Activated B cell treated with CpG ODN at 0.5 μM for 24 hours (primary cell): ENCODE results near the gene BEX4. TPM values are rescaled to one million over a fixed set of nuclear protein-coding genes. Genes with fewer than 3 reads are reported as not detected.
"Not testable (repeated sequence)": the region's sequence is repeated elsewhere in the genome, so short reads cannot be mapped to it uniquely, and the experiment has no call there.

Experiments used
- ATAC-seq: fragments of 200-7000 bp; cut with Tn5 transposase; one replicate; pipeline ENCODE4 v1.10.0; 2021; ENCODE audit warnings: low read depth, mild to moderate bottlenecking, moderate library complexity
- CTCF ChIA-PET: fragments of 350-600 bp; sonication (Branson Sonifier 250); formaldehyde crosslinking; loops from one replicate; lab custom pipeline; 2021; ENCODE audit warnings: antibody characterized with exemption; lab: Charles Lee
- POLR2A ChIA-PET: fragments of 350-600 bp; sonication (Branson Sonifier 250); formaldehyde crosslinking; loops from one replicate; lab custom pipeline; 2021; ENCODE audit warnings: antibody characterized with exemption; lab: Charles Lee
- DNase-seq: peaks from one replicate; pipeline ENCODE4 v3.0.0; 2022
- H3K27ac Mint-ChIP-seq: one replicate; pipeline ENCODE4 v1.8.0; 2020; ENCODE audit warnings: mixed read lengths
- H3K27me3 Mint-ChIP-seq: one replicate; pipeline ENCODE4 v1.8.0; 2021; ENCODE audit warnings: mixed read lengths
- H3K36me3 Mint-ChIP-seq: one replicate; pipeline ENCODE4 v1.8.0; 2021; ENCODE audit warnings: low read depth, mixed read lengths
- H3K4me1 Mint-ChIP-seq: one replicate; pipeline ENCODE4 v1.8.0; 2021; ENCODE audit warnings: mixed read lengths
- H3K4me3 Mint-ChIP-seq: one replicate; pipeline ENCODE4 v1.8.0; 2020; ENCODE audit warnings: mild to moderate bottlenecking, mixed read lengths
- H3K9me3 Mint-ChIP-seq: one replicate; pipeline ENCODE4 v1.8.0; 2020; ENCODE audit warnings: mixed read lengths
- intact Hi-C: fragments of 100-400 bp; cut with micrococcal nuclease; formaldehyde crosslinking; loops from one replicate; pipeline ENCODE4 v1.15.1; 2024
- total RNA-seq: library from RNA; stranded (reverse); gene quantifications from 2 replicates; pipeline ENCODE4 v1.2.3, GENCODE V29; 2022
- TF ChIP-seq, protein P1 (sequence below): fragments of 200-600 bp; IDR thresholded peaks from one replicate; pipeline ENCODE4 v1.8.0; 2022; ENCODE audit warnings: antibody characterized with exemption, mild to moderate bottlenecking

Gene BEX4
- total RNA-seq: 12.1 and 12.9 TPM in 2 replicates

DNA sequence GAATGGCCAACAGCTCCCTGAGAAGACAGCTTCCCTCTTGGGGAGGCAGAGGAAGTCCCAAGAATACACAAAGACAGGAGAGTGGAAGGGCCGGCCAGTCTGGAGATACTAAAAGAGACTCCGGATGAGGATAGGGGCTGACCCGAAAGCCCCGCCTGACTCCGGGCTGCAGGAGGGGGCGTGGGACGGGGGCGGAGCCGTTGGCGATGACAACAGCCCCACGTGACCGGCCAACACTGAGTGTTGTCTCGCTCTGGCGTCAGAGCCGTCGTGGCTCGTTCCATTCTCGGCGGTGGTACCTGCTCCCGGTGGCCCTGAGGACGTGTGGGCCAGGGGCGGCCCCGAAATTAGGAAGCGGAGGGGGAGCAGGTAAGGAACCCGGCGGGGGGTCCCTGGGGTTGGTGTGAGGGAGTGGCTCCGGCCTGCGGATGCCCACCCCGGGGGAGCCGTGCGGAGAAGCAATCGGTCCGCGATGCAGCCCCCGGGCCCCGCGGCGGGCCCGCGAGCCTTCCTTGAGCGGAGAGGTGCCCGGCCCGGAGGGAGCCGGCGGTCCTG, at the start of gene BEX4:
Gene BEX4, plus strand, starts transcription at position 239 of the 555 bp plus-strand sequence. CDS start 1,046 bp downstream, outside the sequence.
- peak within 1 kb of the TSS; percentile 87 for H3K4me3 Mint-ChIP-seq
- ChIA-PET CTCF (no interaction called here), POLR2A (no interaction called here)
- intact Hi-C loops: loop anchor here (2.0 to 10.0 kb wide), 4 partner anchors 96 to 950 kb away; partner anchors contain the start of genes BEX2, FAM199X and MORF4L2
- ATAC-seq (peak; percentile 94), DNase-seq (peak; percentile 73)
- peaks cover 9% of the 10 kb centered on the region for H3K4me1 Mint-ChIP-seq
- H3K9me3 Mint-ChIP-seq: no peaks in the 10 kb centered on the region
- TF ChIP-seq, protein P1, sequence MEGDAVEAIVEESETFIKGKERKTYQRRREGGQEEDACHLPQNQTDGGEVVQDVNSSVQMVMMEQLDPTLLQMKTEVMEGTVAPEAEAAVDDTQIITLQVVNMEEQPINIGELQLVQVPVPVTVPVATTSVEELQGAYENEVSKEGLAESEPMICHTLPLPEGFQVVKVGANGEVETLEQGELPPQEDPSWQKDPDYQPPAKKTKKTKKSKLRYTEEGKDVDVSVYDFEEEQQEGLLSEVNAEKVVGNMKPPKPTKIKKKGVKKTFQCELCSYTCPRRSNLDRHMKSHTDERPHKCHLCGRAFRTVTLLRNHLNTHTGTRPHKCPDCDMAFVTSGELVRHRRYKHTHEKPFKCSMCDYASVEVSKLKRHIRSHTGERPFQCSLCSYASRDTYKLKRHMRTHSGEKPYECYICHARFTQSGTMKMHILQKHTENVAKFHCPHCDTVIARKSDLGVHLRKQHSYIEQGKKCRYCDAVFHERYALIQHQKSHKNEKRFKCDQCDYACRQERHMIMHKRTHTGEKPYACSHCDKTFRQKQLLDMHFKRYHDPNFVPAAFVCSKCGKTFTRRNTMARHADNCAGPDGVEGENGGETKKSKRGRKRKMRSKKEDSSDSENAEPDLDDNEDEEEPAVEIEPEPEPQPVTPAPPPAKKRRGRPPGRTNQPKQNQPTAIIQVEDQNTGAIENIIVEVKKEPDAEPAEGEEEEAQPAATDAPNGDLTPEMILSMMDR: no peak
- H3K27ac Mint-ChIP-seq: peak within 1 kb of the TSS; percentile 75
- peaks cover 3% of the 10 kb centered on the region for H3K36me3 Mint-ChIP-seq
- peaks cover 6% of the 10 kb centered on the region for H3K27me3 Mint-ChIP-seq

DNA sequence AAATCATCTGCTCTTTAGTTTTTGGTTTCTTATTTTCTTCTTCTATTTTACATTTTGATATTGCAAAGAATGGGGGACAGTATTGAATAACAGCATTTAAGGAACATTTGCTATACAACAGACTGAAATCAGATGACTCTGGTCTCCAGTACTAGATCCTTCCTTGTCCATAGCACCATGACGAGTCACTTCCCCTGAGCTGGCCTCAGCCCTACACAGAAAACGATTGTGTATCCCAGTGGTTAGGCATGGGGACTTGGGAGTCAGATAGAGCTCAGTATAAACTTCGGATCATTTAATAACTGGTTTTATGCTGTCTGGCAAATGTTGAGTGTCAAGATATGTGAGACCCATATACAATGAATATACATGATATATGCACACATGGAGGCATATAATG, 44.7 kb upstream of the BEX4 start:
- CTCF ChIA-PET: no interaction called here

DNA sequence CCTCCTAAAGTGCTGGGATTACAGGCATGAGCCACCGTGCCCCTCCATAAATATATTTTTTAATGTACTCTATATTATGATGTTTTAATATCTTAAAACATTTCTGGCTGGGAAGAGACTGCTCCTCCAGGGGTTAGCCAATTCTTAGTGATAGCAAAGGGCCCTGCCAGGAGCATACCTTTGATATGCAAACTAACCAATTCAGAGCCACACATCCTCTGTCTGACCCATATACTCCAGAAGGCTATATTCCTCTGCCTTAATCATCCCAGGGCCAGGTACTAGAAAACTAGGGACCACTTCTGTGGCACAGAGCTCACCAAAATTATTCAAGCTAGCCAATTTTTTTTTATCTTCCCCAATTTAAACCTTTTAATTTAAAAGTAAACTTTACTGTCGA, 43.6 kb upstream of the BEX4 start:
- TF ChIP-seq, protein P1: no peak
- Mint-ChIP-seq H3K4me1 (peaks cover 3% of the 10 kb centered on the region), H3K27me3 (peaks cover 4% of the 10 kb centered on the region), H3K4me3 (no peak overlapping the region), H3K27ac (no peak overlapping the region), H3K9me3 (no peaks in the 10 kb centered on the region), H3K36me3 (no peaks in the 10 kb centered on the region)
- ATAC-seq: no peak
- no peak for DNase-seq
- CTCF ChIA-PET: no interaction called here
- intact Hi-C loops: no loop called here
- POLR2A ChIA-PET: no interaction called here

More for the DNA sequence above, 44.7 kb upstream of the BEX4 start:
- Mint-ChIP-seq H3K4me3 (no peak overlapping the region), H3K27ac (no peak overlapping the region), H3K4me1 (no peaks in the 10 kb centered on the region), H3K27me3 (no peaks in the 10 kb centered on the region), H3K36me3 (no peaks in the 10 kb centered on the region), H3K9me3 (no peaks in the 10 kb centered on the region)
- TF ChIP-seq, protein P1: no peak
- POLR2A ChIA-PET: no interaction called here
- DNase-seq: no peak
- ATAC-seq: no peak
- intact Hi-C loops: no loop called here

- POLR2A ChIA-PET: not testable (repeated sequence)
Measured at GRCh38 chrX:103175256-103175655, 39.7 kb upstream of the BEX4 start.

GRCh38 chrX:103175944-103176753, 38.8 kb upstream of the BEX4 start:
- H3K36me3 Mint-ChIP-seq: no peaks in the 10 kb centered on the region
- H3K27me3 Mint-ChIP-seq: peaks cover 4% of the 10 kb centered on the region
- TF ChIP-seq, protein P1: no peak
- DNase-seq (no peak), ATAC-seq (no peak)
- H3K27ac Mint-ChIP-seq: no peak overlapping the region
- CTCF ChIA-PET: interaction anchor here (2.5 kb wide), 1 partner anchor 225 kb away, joined by 9 read pairs; no protein-coding TSS in a partner anchor
- POLR2A ChIA-PET: no interaction called here
- intact Hi-C loops: loop anchor here (1.0 kb wide), 1 partner anchor 225 kb away; no protein-coding TSS in a partner anchor
- no peaks in the 10 kb centered on the region for H3K9me3 Mint-ChIP-seq
- no peak overlapping the region for H3K4me3 Mint-ChIP-seq
- peaks cover 3% of the 10 kb centered on the region for H3K4me1 Mint-ChIP-seq

More at GRCh38 chrX:103175256-103175655, 39.7 kb upstream of the BEX4 start:
- H3K4me1 Mint-ChIP-seq, CTCF ChIA-PET, H3K9me3 Mint-ChIP-seq, H3K27ac Mint-ChIP-seq, ATAC-seq, H3K27me3 Mint-ChIP-seq, intact Hi-C loops, H3K36me3 Mint-ChIP-seq, DNase-seq, H3K4me3 Mint-ChIP-seq: not testable (repeated sequence)
